A549 treated with AZD2906 at 1 μM for 4 hours (cell line): ENCODE measurements around the gene HOTAIR. TPM values are rescaled to one million over a fixed set of nuclear protein-coding genes. Genes with fewer than 3 reads are reported as not detected.

Experiments
- total RNA-seq: library from RNA; stranded (reverse); fragments of 200-300 nt; extraction: Qiagen RNA extraction; gene quantifications from 5 replicates; pipeline ENCODE4 v1.2.3, GENCODE V29; 2022

The HOTAIR gene
- total RNA-seq = 0.06 to 0.29 TPM (median 0.12 TPM) in 5 replicates

DNA sequence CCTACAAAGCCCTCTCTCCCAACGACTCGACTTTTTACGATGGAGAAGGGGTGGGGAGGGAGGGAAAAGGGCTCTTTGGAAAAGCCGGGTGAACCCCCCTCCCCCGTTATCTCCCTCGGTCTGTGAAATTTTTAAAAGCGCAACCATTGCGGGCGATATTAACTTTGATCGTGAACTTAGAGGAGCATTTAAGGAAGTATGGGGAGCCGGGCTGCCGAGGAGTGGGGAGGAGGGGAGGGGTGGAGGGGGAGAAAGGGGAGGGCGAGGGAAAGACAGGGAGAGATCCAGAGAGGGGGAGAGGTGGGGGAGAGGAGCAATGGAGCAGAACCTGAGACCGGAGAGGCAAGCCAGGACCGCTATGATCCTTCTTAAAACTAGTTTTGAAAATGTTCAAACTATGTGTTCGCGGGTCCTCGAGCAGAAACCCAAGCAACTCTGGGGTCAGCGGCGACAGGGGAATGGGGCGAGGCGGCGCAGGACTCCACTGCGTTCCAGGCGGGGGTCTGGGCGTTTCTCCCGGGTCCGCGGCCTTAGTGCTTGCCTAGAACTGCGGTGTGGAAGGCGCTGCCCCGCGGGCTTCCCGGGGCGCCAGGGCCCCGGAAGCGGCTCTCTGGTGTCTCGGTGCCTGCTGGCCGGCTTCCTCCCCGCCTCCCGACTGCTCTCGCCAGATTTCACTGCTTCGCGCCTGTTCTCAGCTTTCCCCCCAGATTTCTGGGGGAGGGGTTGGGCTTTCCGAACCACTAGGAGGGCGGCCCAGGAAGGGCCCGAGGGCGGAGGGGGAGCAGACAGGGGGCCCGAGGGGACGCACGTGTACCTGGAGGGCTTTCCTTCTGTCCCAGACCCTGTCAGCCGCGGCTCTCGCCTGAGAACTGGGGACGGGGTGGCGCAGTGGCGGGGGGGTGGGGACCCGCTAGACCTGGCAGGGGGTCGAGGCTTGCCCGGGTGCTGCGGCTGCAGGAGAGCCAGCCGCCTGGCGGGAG lies at the start of gene HOTAIR:
Gene HOTAIR (minus strand): TSS at position 871 of the 980 bp plus-strand sequence.

DNA sequence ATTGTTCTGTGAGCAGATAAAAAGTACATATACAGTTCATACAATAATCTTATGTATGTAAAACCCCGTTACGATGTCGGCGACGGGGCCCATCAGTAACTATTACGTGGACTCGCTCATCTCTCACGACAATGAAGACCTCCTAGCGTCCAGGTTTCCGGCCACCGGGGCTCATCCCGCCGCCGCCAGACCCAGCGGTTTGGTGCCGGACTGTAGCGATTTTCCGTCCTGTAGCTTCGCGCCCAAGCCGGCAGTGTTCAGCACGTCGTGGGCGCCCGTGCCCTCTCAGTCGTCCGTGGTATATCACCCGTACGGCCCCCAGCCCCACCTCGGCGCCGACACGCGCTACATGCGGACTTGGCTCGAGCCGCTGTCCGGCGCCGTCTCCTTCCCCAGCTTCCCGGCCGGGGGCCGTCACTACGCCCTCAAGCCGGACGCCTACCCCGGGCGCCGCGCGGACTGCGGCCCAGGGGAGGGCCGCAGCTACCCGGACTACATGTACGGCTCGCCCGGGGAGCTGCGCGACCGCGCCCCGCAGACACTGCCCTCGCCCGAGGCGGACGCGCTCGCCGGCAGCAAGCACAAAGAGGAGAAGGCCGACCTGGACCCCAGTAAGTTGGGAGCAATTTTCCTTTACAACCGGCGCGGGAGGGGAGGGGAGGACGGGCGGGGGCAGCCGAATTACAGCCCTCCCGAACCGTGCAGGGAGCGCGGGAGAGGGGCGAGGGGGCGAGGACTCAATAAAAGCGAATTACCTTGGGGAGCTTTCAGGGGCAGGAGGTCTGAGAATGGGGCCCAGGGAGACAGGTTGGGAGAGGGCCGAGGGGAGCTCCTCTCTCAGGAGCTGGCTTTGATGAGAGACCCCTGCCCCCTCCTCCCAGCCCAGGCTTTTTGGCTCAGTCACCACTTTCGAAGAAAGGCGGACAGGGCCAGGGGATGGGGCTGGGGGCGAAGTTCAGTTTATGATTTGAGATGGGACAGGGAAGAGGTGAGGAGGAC lies 25.7 kb upstream of the HOTAIR start, which contains the start of gene HOXC9:
Gene HOXC9 (plus strand): TSS at position 46 of the 999 bp plus-strand sequence. CDS start 28 bp downstream, at position 74.

DNA sequence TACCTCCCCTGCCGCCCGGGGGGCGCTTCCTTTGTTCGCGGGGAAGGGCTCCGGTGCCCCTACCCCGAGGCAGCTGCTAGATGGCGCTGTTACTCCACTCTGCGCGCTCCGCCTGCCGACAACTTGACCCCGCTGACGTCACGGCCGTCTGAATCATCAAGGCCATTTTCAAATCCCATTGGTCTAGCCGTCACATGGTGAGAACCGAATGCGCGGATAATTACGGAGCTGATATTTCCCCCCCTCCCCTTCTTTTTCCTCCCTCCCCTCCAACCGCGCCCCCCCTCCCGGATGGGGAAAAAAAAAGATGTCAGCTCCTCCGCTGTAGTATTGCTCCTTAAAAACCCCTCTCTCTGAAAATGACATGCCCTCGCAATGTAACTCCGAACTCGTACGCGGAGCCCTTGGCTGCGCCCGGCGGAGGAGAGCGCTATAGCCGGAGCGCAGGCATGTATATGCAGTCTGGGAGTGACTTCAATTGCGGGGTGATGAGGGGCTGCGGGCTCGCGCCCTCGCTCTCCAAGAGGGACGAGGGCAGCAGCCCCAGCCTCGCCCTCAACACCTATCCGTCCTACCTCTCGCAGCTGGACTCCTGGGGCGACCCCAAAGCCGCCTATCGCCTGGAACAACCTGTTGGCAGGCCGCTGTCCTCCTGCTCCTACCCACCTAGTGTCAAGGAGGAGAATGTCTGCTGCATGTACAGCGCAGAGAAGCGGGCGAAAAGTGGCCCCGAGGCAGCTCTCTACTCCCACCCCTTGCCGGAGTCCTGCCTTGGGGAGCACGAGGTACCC lies 10.3 kb upstream of the HOTAIR start, which contains the start of gene HOXC10:
Gene HOXC10 (plus strand): TSS at position 246 of the 791 bp plus-strand sequence. CDS start 114 bp downstream, at position 360.

DNA sequence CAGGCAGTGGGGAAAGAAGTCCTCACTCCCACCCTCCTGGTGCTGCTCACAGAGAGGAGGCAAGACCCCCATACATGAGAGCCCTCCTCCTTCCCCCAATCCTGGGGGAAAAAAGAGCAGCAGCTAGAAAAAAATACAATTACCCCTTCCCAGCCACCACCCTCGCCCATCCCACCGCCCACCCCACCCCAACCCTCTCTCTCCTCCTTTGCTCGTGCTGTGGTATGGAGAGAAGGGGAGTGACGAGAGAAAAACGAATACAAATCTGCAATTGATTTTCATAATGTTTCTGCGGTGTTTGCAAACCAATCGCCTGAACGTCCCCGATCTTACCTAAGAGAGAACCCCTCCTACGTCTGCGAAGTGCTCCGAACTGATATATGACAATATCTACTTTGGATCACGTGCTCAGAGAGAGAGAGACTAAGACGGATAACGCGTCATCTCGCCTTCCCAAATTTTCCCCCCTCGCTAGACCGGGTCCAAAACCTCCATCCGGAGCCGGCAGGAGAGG lies 2.0 kb downstream of the HOTAIR start, which contains the start of gene HOXC11:
Gene HOXC11 (plus strand): TSS at position 405 of the 514 bp plus-strand sequence. CDS start 116 bp downstream, outside the sequence.

DNA sequence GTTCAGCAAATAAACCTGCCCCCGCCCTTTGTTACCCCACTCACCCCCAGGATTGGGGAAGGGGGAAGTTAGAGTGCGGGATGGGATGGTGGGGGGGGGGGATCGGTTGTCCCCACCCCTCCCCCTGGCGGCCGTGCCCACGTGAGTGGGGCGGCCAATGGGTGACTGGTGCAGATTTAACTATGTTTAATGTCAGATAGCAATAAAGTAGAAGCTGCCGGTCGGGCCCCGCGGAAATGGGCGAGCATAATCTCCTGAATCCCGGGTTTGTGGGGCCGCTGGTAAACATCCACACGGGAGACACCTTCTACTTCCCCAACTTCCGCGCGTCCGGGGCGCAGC lies 20.1 kb downstream of the HOTAIR start, which contains the start of gene HOXC12:
Gene HOXC12 (plus strand): TSS at position 210 of the 342 bp plus-strand sequence. CDS start 27 bp downstream, at position 237.

DNA sequence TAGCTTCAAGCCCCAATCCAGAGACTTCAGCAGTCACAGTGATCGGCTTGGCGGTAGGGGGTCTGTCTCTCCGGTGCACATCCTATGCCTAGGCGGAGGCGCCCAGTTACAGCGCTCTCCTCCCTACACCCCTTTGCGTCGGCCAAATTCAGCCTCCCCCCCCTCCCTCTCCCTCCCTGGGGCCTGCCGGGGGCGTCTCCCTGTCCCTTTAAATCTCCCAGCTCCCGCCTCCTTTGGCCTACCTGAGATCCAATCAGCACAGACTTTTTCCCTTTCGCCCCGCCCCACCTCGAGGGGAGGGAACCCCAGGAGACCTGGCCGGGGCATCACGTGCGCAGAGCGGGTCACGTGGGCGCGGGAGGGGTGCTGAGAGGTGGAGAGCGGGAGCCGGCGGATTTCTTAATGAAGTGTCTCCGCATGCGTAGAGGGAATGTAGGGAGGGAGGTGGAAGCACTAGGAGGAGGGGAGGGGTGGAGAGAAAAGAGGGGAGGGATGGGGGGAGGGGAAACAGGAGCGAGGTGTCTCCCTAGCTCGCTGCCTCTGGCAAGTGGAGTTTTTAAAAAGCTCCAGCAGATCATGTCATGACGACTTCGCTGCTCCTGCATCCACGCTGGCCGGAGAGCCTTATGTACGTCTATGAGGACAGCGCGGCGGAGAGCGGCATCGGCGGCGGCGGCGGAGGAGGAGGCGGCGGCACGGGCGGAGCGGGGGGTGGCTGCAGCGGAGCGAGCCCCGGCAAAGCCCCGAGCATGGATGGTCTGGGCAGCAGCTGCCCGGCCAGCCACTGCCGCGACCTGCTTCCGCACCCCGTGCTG lies 36.2 kb downstream of the HOTAIR start, which contains the start of gene HOXC13:
Gene HOXC13 (plus strand): TSS at position 506 of the 815 bp plus-strand sequence. CDS start 76 bp downstream, at position 582.

Other genes with a start within 250 kb of the HOTAIR start
- gene CALCOCO1, start 247.5 kb downstream of the HOTAIR start, total RNA-seq = 17.5 to 22.9 TPM (median 18.9 TPM) in 5 replicates
- not detected in 5 replicates for gene CISTR, start 223.0 kb downstream of the HOTAIR start, total RNA-seq
- gene HOXC13, start 36.1 kb downstream of the HOTAIR start, total RNA-seq = 21.9 to 37.4 TPM (median 26.0 TPM) in 5 replicates
- gene HOXC12, start 20.1 kb downstream of the HOTAIR start, total RNA-seq = 0.03 TPM in 2 of 5 replicates, not detected in the others
- 0.59 to 0.85 TPM (median 0.80 TPM) in 5 replicates for gene HOXC11, start 1.8 kb downstream of the HOTAIR start, total RNA-seq
- gene HOXC10, start 10.2 kb upstream of the HOTAIR start, total RNA-seq = 2.2 to 3.3 TPM (median 3.0 TPM) in 5 replicates
- 12.9 to 13.9 TPM (median 13.4 TPM) in 5 replicates for gene HOXC9, start 25.2 kb upstream of the HOTAIR start, total RNA-seq
- gene HOXC8, start 34.0 kb upstream of the HOTAIR start, total RNA-seq = 4.4 to 5.9 TPM (median 5.1 TPM) in 5 replicates
- gene HOXC6, start 53.5 kb upstream of the HOTAIR start, total RNA-seq = 3.9 to 5.0 TPM (median 4.1 TPM) in 5 replicates
- gene HOXC5, start 58.1 kb upstream of the HOTAIR start, total RNA-seq = 0.63 to 1.0 TPM (median 0.91 TPM) in 5 replicates
- 2.0 to 3.3 TPM (median 2.6 TPM) in 5 replicates for gene HOXC4, start 78.9 kb upstream of the HOTAIR start, total RNA-seq
- gene SMUG1, start 214.0 kb upstream of the HOTAIR start, total RNA-seq = 27.2 to 34.8 TPM (median 32.5 TPM) in 5 replicates